ENCODE results near the gene PTPRN2.

The PTPRN2 gene

GRCh38 chr7:158602905-158603772 is 15.5 kb upstream of the PTPRN2 start:
- DNase-seq (ENCODE audit: low read depth) = no peak

GRCh38 chr7:158602041-158602440 is 14.4 kb upstream of the PTPRN2 start:
- no peak for DNase-seq (ENCODE audit: low read depth)

GRCh38 chr7:158601090-158601489 is 13.5 kb upstream of the PTPRN2 start:
- DNase-seq (ENCODE audit: low read depth) = no peak

- no peak for DNase-seq (ENCODE audit: low read depth)
Measured at GRCh38 chr7:158596745-158597144, 9.1 kb upstream of the PTPRN2 start.

GRCh38 chr7:158596309-158596708 is 8.7 kb upstream of the PTPRN2 start:
- DNase-seq (ENCODE audit: low read depth) = no peak

GRCh38 chr7:158595068-158595467 is 7.4 kb upstream of the PTPRN2 start:
- DNase-seq (ENCODE audit: low read depth) = no peak

GRCh38 chr7:158592541-158592940 is 4.9 kb upstream of the PTPRN2 start:
- no peak for DNase-seq (ENCODE audit: low read depth)

GRCh38 chr7:158591944-158592343 is 4.3 kb upstream of the PTPRN2 start:
- no peak for DNase-seq (ENCODE audit: low read depth)

GRCh38 chr7:158590181-158590530 is 2.5 kb upstream of the PTPRN2 start:
- DNase-seq (ENCODE audit: low read depth) = no peak

GRCh38 chr7:158589653-158590052 is 2.0 kb upstream of the PTPRN2 start:
- no peak for DNase-seq (ENCODE audit: low read depth)

- no peak for DNase-seq (ENCODE audit: low read depth)
Measured at GRCh38 chr7:158588878-158589442, 1.3 kb upstream of the PTPRN2 start.

- no peak for DNase-seq (ENCODE audit: low read depth)
Measured at GRCh38 chr7:158588085-158588877, 658 bp upstream of the PTPRN2 start.

- no peak for DNase-seq (ENCODE audit: low read depth)
Measured at GRCh38 chr7:158586499-158587161, 993 bp downstream of the PTPRN2 start.

- no peak for DNase-seq (ENCODE audit: low read depth)
Measured at GRCh38 chr7:158585721-158586498, 1.7 kb downstream of the PTPRN2 start.

- DNase-seq (ENCODE audit: low read depth) = no peak
Measured at GRCh38 chr7:158584407-158584806, 3.2 kb downstream of the PTPRN2 start.

- DNase-seq (ENCODE audit: low read depth) = no peak
Measured at GRCh38 chr7:158583810-158584209, 3.8 kb downstream of the PTPRN2 start.

GRCh38 chr7:158583143-158583542 is 4.5 kb downstream of the PTPRN2 start:
- DNase-seq (ENCODE audit: low read depth) = no peak

GRCh38 chr7:158582089-158582456 is 5.5 kb downstream of the PTPRN2 start:
- DNase-seq (ENCODE audit: low read depth) = no peak

GRCh38 chr7:158581440-158582088 is 6.1 kb downstream of the PTPRN2 start:
- no peak for DNase-seq (ENCODE audit: low read depth)

GRCh38 chr7:158579662-158580646 is 7.7 kb downstream of the PTPRN2 start:
- DNase-seq (ENCODE audit: low read depth) = no peak

Data from CMK (cell line).